Activated T-cell treated with anti-CD3 and anti-CD28 coated beads for 4 hours (primary cell): ENCODE data around the gene SLC35D1.
A peak's percentile ranks its signal among the peaks of the same experiment; 100 is the strongest.
"Not testable (repeated sequence)": the region's sequence is repeated elsewhere in the genome, so short reads cannot be mapped to it uniquely, and the experiment has no call there.

Experiments
- DNase-seq: peaks from one replicate; pipeline ENCODE4 v3.0.0-alpha.2; 2020

SLC35D1 gene

GRCh38 chr1:67053785-67054772 is at the start of gene SLC35D1:
SLC35D1 (minus strand) TSS chr1:67054148; CDS start chr1:67054013, 135 bp downstream.
- DNase-seq = peak; percentile 68

- no peak for DNase-seq
Measured at GRCh38 chr1:67103548-67103947, 49.6 kb upstream of the SLC35D1 start.

GRCh38 chr1:67100833-67101232 is 46.9 kb upstream of the SLC35D1 start:
- DNase-seq = no peak

- DNase-seq = no peak
Measured at GRCh38 chr1:67097305-67097704, 43.4 kb upstream of the SLC35D1 start.

GRCh38 chr1:67094191-67094590 is 40.2 kb upstream of the SLC35D1 start:
- no peak for DNase-seq

- no peak for DNase-seq
Measured at GRCh38 chr1:67089685-67090208, 35.8 kb upstream of the SLC35D1 start.

- no peak for DNase-seq
Measured at GRCh38 chr1:67088440-67088839, 34.5 kb upstream of the SLC35D1 start.

DNA sequence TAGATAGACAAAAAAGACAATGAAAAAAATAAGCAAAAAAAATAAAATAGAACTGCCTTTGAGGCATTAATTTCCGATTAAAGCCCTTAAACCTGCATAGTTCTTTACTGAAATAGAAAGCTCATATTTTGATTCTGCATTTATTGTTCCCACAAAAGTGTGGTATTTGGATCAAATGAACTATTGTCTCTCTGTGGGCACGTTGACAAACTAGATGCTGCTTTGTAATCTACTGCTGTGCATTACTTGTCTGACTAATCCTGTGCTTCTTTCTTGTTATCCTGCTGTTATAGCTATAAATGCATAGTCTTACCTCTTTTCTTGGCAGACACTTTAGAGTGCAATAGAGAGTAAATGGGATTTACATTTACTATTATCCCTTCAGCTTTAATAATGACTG is 31.4 kb upstream of the SLC35D1 start:
- no peak for DNase-seq

DNA sequence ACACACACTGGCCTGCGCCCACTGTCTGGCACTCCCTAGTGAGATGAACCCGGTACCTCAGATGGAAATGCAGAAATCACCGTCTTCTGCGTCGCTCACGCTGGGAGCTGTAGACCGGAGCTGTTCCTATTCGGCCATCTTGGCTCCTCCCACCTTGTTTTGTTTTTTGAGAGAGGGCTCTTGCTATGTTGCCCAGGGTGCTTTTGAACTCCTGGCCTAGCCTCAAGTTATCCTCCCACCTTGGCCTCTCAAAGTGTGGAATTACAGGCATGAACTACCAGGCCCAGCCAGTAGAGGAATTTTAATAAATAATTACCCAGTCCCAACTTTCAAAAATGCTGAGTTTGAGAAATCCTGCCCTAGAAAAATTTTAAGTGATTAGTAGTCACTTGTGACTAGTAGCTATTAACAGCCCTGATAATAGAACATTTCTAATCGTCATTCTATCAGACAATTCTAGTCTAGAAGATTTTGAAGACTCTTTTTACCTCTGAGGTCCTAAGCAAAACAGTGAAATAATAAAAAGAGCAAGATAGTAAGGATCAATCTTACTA is 30.9 kb upstream of the SLC35D1 start:
- no peak for DNase-seq

GRCh38 chr1:67078291-67078690 is 24.3 kb upstream of the SLC35D1 start:
- DNase-seq = no peak

DNA sequence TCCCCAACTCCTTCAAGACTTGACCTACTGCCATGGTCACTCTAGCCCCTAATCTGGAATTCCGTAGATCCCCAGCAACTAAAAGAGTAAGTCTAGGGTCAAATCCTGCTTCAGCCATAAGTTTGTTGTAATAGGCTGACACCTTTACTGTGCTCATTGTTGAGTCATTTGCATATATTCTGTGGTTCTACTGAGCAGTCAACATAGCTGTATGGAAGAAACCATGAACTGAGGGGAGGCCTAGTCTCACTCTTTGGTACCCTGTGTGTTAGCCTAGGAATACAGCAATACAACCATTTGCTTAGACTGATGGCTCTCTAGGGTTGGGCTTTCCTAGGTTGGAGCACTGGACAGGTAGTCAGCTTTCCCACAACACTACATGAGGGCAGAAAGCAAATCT is 23.6 kb upstream of the SLC35D1 start:
- DNase-seq = no peak

DNA sequence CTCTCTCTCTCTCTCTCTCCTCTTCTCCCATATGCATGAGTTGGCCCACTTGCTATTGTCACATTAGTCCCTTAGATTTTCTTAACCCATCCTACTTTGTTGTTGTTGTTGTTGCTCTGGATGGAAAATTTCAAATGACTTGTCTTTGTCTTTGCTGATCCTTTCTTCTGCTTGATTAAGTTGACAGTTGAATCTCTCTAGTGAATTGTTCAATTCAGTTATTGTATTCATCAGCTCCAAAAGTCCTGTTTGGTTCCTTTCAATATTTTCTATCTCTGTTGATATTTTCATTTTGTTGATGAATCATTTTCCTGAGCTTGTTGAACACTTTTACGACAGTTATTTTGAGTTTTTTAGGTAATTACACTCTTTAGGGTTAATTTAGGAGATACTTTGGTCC is 18.8 kb upstream of the SLC35D1 start:
- DNase-seq = no peak

DNA sequence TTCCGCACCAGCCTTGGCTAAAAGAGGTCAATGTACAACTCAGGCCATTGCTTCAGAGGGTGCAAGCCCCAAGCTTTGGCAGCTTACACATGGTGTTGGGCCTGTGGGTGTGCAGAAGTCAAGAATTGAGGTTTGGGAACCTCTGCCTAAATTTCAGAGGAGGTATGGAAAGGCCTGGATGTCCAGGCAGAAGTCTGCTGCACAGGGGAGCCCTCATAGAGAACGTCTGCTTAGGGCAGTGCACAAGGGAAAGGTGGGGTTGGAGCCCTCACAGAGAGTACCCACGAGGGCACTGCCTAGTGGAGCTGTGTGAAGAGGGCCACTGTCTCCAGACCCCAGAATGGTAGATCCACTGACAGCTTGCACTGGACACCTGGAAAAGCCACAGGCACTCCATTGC is 13.7 kb upstream of the SLC35D1 start:
- DNase-seq = not testable (repeated sequence)

GRCh38 chr1:67062412-67062811 is 8.5 kb upstream of the SLC35D1 start:
- no peak for DNase-seq

GRCh38 chr1:67061266-67061665 is 7.3 kb upstream of the SLC35D1 start:
- no peak for DNase-seq

DNA sequence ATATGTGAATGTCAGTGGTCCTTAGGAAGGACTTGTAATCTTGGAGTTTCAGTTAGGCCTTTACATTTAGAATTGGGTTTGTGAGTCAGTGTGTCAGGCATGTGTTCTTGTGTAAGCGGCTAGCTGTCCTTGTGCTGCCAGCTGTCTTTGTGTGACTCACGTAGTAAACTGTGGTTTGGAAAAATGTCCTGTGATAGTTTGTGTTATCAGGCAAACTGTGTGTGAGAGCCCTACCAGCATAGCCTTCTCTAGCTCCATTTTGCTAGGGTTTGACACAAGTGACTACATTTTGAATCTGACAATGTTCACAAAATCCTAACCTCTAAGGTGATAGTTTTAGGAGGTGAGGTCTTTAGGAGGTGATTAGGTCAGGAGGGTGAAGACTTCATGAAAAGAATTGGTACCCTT is 6.9 kb upstream of the SLC35D1 start:
- no peak for DNase-seq

DNA sequence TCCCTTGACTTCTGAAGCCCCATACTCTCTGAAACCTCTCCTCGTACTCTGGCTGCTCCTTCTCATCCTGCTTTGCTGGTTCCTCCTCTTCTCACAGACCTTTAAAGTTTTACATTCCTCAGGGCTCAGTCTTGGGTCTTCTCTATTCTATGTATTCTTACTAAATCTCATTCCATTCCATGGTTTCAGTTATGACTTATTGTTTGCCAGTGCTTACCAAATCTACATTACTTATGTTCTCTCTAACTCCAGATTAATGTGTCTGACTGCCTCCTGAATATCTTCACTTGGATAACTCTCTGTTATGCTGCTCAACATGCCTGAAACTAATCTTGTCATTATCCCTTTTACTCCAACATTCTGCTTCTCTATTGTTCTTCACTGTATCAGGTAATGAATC is 5.4 kb upstream of the SLC35D1 start:
- DNase-seq = no peak

- DNase-seq = no peak
Measured at GRCh38 chr1:67058761-67059160, 4.8 kb upstream of the SLC35D1 start.

GRCh38 chr1:67058242-67058641 is 4.3 kb upstream of the SLC35D1 start:
- no peak for DNase-seq

DNA sequence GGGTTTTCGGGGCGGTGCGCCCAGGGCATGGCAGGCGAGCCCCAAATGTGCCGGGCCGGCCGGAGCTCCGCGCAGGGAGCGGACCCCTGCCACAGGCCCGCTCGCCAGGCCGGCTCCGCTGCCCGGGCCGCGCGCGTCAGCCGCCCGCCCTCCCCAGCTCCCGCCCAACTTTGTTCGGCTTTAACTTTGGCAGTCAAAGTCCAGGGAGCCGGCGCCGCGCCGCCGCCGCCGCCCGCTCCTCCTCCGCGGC is 488 bp downstream of the SLC35D1 start:
- peak; percentile 13 for DNase-seq

GRCh38 chr1:67052741-67053534 is 1.0 kb downstream of the SLC35D1 start:
- DNase-seq = no peak

- DNase-seq = no peak
Measured at GRCh38 chr1:67051196-67051595, 2.8 kb downstream of the SLC35D1 start.

GRCh38 chr1:67044631-67045270 is 9.2 kb downstream of the SLC35D1 start:
- no peak for DNase-seq
